GM12878 (cell line): ENCODE data around the gene BDH1. TPM values are rescaled to one million over a fixed set of nuclear protein-coding genes. Genes with fewer than 3 reads are reported as not detected.

Source experiments
- ATAC-seq: fragments of 200-7000 bp; cut with Tn5 transposase; 3 replicates; pipeline ENCODE4 v1.9.1; 2020; ENCODE audit warnings: mild to moderate bottlenecking, moderate library complexity
- BruUV-seq: library from RNA; stranded (reverse); fragments of 400-500 nt; replicated peaks from 2 replicates; lab custom pipeline; 2021; lab: Mats Ljungman, UMichigan
- CTCF ChIA-PET: fragments of 300-600 bp; sonication (Branson Sonifier 250); formaldehyde crosslinking; extraction: SDS; loops from one replicate; lab custom pipeline; 2021; ENCODE audit warnings: inconsistent platforms; lab: Yijun Ruan, JAX
- POLR2A ChIA-PET: fragments of 350-600 bp; formaldehyde crosslinking; extraction: SDS; loops from one replicate; lab custom pipeline; 2021; ENCODE audit warnings: inconsistent platforms; lab: Charles Lee
- RAD21 ChIA-PET: fragments of 300-600 bp; sonication (Branson Sonifier 250); formaldehyde crosslinking; loops from one replicate; lab custom pipeline; 2023; ENCODE audit warnings: antibody characterized with exemption; ENCODE audit not compliant: unreplicated experiment; lab: Charles Lee
- SMC1A ChIA-PET: fragments of 300-600 bp; sonication (Branson Sonifier 250); formaldehyde crosslinking; loops from one replicate; lab custom pipeline; 2023; ENCODE audit not compliant: unreplicated experiment, uncharacterized antibody; lab: Charles Lee
- DNase-seq: peaks from one replicate; pipeline ENCODE4 v3.0.0-alpha.2; 2011; ENCODE audit warnings: low read depth, low spot score
- FAIRE-seq: peaks from 3 replicates; lab custom pipeline; 2011; peaks lifted over from hg19 to GRCh38; lab: Jason Lieb, UNC
- H2AFZ ChIP-seq: 2 replicates; pipeline ENCODE4 v1.6.0; 2011; ENCODE audit warnings: low read depth, low read length, control low read depth; ENCODE audit not compliant: control insufficient read depth
- H3K27ac ChIP-seq: 2 replicates; pipeline ENCODE4 v1.5.1; 2011; ENCODE audit warnings: control low read depth; ENCODE audit not compliant: control insufficient read depth, insufficient read depth
- H3K27me3 ChIP-seq, 2 experiments: replicated peaks in 1 of 2; 2 replicates each; pipeline versions ENCODE4 v1.6.0 to v1.6.1; 2011; ENCODE audit warnings: low read length in 1 of 2; ENCODE audit not compliant: control insufficient read depth in 2 of 2, insufficient read depth in 2 of 2
- H3K36me3 ChIP-seq, 2 experiments: 2 replicates each; pipeline ENCODE4 v1.5.1; 2011; ENCODE audit warnings: low read length in 1 of 2; ENCODE audit not compliant: control insufficient read depth in 2 of 2, insufficient read depth in 2 of 2
- H3K4me1 ChIP-seq: 2 replicates; pipeline ENCODE4 v1.6.1; 2011; ENCODE audit warnings: mild to moderate bottlenecking, low read length, moderate library complexity, mixed read lengths; ENCODE audit not compliant: control insufficient read depth, insufficient read depth
- H3K4me2 ChIP-seq: 2 replicates; pipeline ENCODE4 v1.6.0; 2011; ENCODE audit warnings: control low read depth; ENCODE audit not compliant: control insufficient read depth, insufficient read depth
- H3K4me3 ChIP-seq: fragments of 200-600 bp; sonication (generic); 2 replicates; pipeline ENCODE4 v1.5.1; 2016
- H3K79me2 ChIP-seq: 2 replicates; pipeline ENCODE4 v1.6.0; 2011; ENCODE audit warnings: low read length; ENCODE audit not compliant: control insufficient read depth, insufficient read depth
- H3K9ac ChIP-seq: 2 replicates; pipeline ENCODE4 v1.8.0; 2011; ENCODE audit warnings: low read length, control low read depth, mixed read lengths; ENCODE audit not compliant: control insufficient read depth, insufficient read depth
- H3K9me3 ChIP-seq: replicated peaks from 3 replicates; pipeline ENCODE4 v1.5.1; 2011; ENCODE audit warnings: mild to moderate bottlenecking, low read length; ENCODE audit not compliant: control insufficient read depth, insufficient read depth
- H4K20me1 ChIP-seq: 2 replicates; pipeline ENCODE4 v1.6.0; 2011; ENCODE audit not compliant: control insufficient read depth, insufficient read depth
- CHD1 ChIP-seq: IDR thresholded peaks from 2 replicates; pipeline ENCODE4 v1.6.1; 2012; ENCODE audit warnings: low read depth, low read length, improper control_type of control experiment
- EP300 ChIP-seq, 2 experiments: fragments of 150-350 bp in 1 of 2; IDR thresholded peaks; 2 replicates each; pipeline ENCODE4 v1.6.1; 2011 to 2012; ENCODE audit warnings: low read depth in 2 of 2, low read length in 2 of 2, borderline replicate concordance in 1 of 2, improper control_type of control experiment in 1 of 2, inconsistent platforms in 1 of 2; ENCODE audit not compliant: control insufficient read depth in 1 of 2
- ESRRA ChIP-seq: IDR thresholded peaks from 2 replicates; pipeline ENCODE4 v1.6.1; 2012; ENCODE audit warnings: mild to moderate bottlenecking, low read length, improper control_type of control experiment
- ETV6 ChIP-seq, 2 experiments: fragments of 450-650 bp in 1 of 2; IDR thresholded peaks in 1 of 2; conservative IDR thresholded peaks in 1 of 2; 2 replicates each; pipeline ENCODE4 v1.6.1; 2014; ENCODE audit warnings: antibody characterized with exemption in 1 of 2, borderline replicate concordance in 1 of 2, low read depth in 1 of 2, mild to moderate bottlenecking in 1 of 2, moderate library complexity in 1 of 2
- GATAD2B ChIP-seq: fragments of 450-650 bp; conservative IDR thresholded peaks from 2 replicates; pipeline ENCODE4 v1.6.1; 2017; ENCODE audit warnings: low read depth, mild to moderate bottlenecking, moderate library complexity
- IRF4 ChIP-seq: IDR thresholded peaks from 2 replicates; pipeline ENCODE4 v1.6.1; 2011; ENCODE audit warnings: low read depth, low read length
- RB1 ChIP-seq: fragments of 450-650 bp; formaldehyde crosslinking; IDR thresholded peaks from 2 replicates; pipeline ENCODE4 v1.6.1; 2017; ENCODE audit warnings: mild to moderate bottlenecking, borderline replicate concordance
- RELA ChIP-seq: fragments of 450-650 bp; IDR thresholded peaks from 2 replicates; pipeline ENCODE4 v1.8.0; 2014; ENCODE audit warnings: borderline replicate concordance; ENCODE audit not compliant: partially characterized antibody
- RFX5 ChIP-seq: IDR thresholded peaks from 2 replicates; pipeline ENCODE4 v1.6.1; 2011; ENCODE audit warnings: low read depth, low read length, improper control_type of control experiment
- SMAD1 ChIP-seq: fragments of 450-650 bp; IDR thresholded peaks from 2 replicates; pipeline ENCODE4 v1.6.1; 2018; ENCODE audit warnings: mild to moderate bottlenecking, low read depth; ENCODE audit not compliant: partially characterized antibody
- SUPT20H ChIP-seq: IDR thresholded peaks from 2 replicates; pipeline ENCODE4 v1.6.1; 2011; ENCODE audit warnings: low read depth, mild to moderate bottlenecking, low read length, moderate library complexity, borderline replicate concordance; ENCODE audit not compliant: control insufficient read depth
- ZSCAN29 ChIP-seq: fragments of 450-650 bp; IDR thresholded peaks from 2 replicates; pipeline ENCODE4 v1.6.1; 2017; ENCODE audit warnings: mild to moderate bottlenecking, moderate library complexity
- WGBS: methylation state at CpG from one replicate; pipeline ENCODE4 v1.1.6; 2016; ENCODE audit warnings: low lambda C conversion rate; ENCODE audit not compliant: insufficient replicate concordance, insufficient coverage; ENCODE audit errors: missing lambda C conversion rate; 5-methylcytosine and 5-hydroxymethylcytosine counted together
- in situ Hi-C: fragments of 300-500 bp; cut with MboI; formaldehyde crosslinking; loops from 9 replicates; pipeline ENCODE4 v1.14.3; 2018; ENCODE audit warnings: mixed read lengths
- intact Hi-C: fragments of 100-400 bp; cut with micrococcal nuclease; formaldehyde crosslinking; loops from one replicate; pipeline ENCODE4 v1.14.2; 2022; ENCODE audit not compliant: unreplicated experiment
- polyA plus RNA-seq, 11 experiments: library from polyadenylated mRNA; depleted of rRNA in 4 of 11; unstranded in 6 of 11; stranded (reverse) in 5 of 11; fragments of >200 nt; fragmentation: Nextera tagmentation in 4 of 11; fragmentation: Illumina TruSeq in 1 of 11; extraction: Ambion mirVana in 4 of 11; extraction: Trizol in 1 of 11; gene quantifications; 1 replicate in 1 of 11; 2 replicates in 10 of 11; pipeline versions ENCODE4 v1.2.1 to v1.2.3, GENCODE V29; 2011 to 2016; ENCODE audit warnings: inconsistent platforms in 2 of 11, missing spikeins in 2 of 11, low read depth in 1 of 11
- total RNA-seq, 4 experiments: library from RNA; depleted of rRNA in 3 of 4; stranded (reverse); fragments of >200 nt in 3 of 4; fragmentation: Illumina TruSeq in 1 of 4; extraction: Trizol in 1 of 4; gene quantifications; 2 replicates each; pipeline versions ENCODE4 v1.2.1 to v1.2.3, GENCODE V29; 2013 to 2021
- TF ChIP-seq, protein P1 (sequence below): IDR thresholded peaks from 2 replicates; pipeline ENCODE4 v1.6.1; 2011; ENCODE audit warnings: borderline replicate concordance, low read depth, mild to moderate bottlenecking, moderate library complexity, mixed read lengths, low read length; ENCODE audit not compliant: insufficient read depth; ENCODE audit errors: extremely low read length
- TF ChIP-seq, protein P2 (sequence below): IDR thresholded peaks from 2 replicates; pipeline ENCODE4 v1.6.1; 2012; ENCODE audit warnings: low read depth, low read length, improper control_type of control experiment
- TF ChIP-seq, protein P3 (sequence below): fragments of 450-650 bp; IDR thresholded peaks from 2 replicates; pipeline ENCODE4 v1.6.1; 2017; ENCODE audit warnings: borderline replicate concordance
- TF ChIP-seq, protein P4 (sequence below): fragments of 450-650 bp; IDR thresholded peaks from 2 replicates; pipeline ENCODE4 v1.6.1; 2018; ENCODE audit warnings: mild to moderate bottlenecking, low read depth, moderate library complexity; ENCODE audit not compliant: partially characterized antibody

The BDH1 gene
- total and polyA plus RNA-seq, 10 of the 15 experiments (the other 5 are each of a cell fraction or from before 2014, with no cell fraction given) = 11.3 to 84.5 (median 60.3) TPM

DNA sequence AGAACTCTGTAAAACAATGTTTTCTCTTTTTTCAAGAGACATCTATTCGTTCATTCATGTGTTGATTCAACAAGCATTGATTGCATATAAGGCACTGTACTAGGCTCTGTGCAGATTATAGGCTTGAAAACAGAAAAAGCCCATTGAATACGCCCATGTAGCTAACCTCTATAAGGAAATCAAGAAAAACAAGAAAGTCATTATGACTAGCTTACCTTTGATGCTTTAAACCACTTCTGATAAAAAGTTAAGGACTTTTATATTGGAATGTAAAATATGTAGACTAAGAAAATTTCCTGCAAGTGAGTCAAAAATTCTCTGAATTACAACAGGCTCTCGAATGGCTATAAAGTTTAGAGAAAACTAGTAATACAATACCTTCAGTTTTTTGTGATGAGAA is 92.5 kb downstream of the BDH1 start:
- in situ Hi-C loops (no loop called here), intact Hi-C loops (no loop called here)
- Histone ChIP-seq H4K20me1 (no peaks in the 10 kb centered on the region), H3K4me3 (no peak overlapping the region), H3K9me3 (no peaks in the 10 kb centered on the region; the same call in 2 of the 3 replicates), H3K9ac (no peak overlapping the region), H3K27ac (no peak overlapping the region), H3K4me2 (no peak overlapping the region), H3K4me1 (no peaks in the 10 kb centered on the region), H3K79me2 (no peaks in the 10 kb centered on the region), H3K27me3 (no peaks in the 10 kb centered on the region; a peak in 2 of 4 replicates), H2AFZ (no peak overlapping the region), H3K36me3 (no peaks in the 10 kb centered on the region)
- no peak for FAIRE-seq
- DNase-seq = no peak
- POLR2A ChIA-PET = interaction anchor here (0.6 kb wide), 1 partner anchor 267 kb away, joined by 3 read pairs; no protein-coding TSS in a partner anchor
- no TSS peak for BruUV-seq
- CTCF ChIA-PET = no interaction called here
- RAD21 ChIA-PET = no interaction called here
- SMC1A ChIA-PET = interaction anchor here (1.7 kb wide), 1 partner anchor 149 kb away, joined by 3 read pairs; no protein-coding TSS in a partner anchor
- WGBS = 33% methylated on average over 3 of the region's 3 CpGs
- no peak for ATAC-seq
- TF ChIP-seq IRF4 = no peak
- TF ChIP-seq ESRRA = no peak
- no peak for TF ChIP-seq RFX5
- no peak for TF ChIP-seq RELA
- no peak for TF ChIP-seq CHD1
- TF ChIP-seq, protein P1, sequence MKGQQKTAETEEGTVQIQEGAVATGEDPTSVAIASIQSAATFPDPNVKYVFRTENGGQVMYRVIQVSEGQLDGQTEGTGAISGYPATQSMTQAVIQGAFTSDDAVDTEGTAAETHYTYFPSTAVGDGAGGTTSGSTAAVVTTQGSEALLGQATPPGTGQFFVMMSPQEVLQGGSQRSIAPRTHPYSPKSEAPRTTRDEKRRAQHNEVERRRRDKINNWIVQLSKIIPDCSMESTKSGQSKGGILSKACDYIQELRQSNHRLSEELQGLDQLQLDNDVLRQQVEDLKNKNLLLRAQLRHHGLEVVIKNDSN = no peak
- no peak for TF ChIP-seq RB1
- no peak for TF ChIP-seq ETV6 (conservative IDR thresholded peaks at IDR 0.05 in 1 of 2, IDR thresholded peaks at IDR 0.05 in 1 of 2; ENCODE audit: borderline replicate concordance in 1 of 2, low read depth in 1 of 2)
- no peak for TF ChIP-seq EP300 (IDR thresholded peaks at IDR 0.05; ENCODE audit: borderline replicate concordance in 1 of 2, control insufficient read depth in 1 of 2, low read depth in 2 of 2, low read length in 2 of 2)
- TF ChIP-seq, protein P2, sequence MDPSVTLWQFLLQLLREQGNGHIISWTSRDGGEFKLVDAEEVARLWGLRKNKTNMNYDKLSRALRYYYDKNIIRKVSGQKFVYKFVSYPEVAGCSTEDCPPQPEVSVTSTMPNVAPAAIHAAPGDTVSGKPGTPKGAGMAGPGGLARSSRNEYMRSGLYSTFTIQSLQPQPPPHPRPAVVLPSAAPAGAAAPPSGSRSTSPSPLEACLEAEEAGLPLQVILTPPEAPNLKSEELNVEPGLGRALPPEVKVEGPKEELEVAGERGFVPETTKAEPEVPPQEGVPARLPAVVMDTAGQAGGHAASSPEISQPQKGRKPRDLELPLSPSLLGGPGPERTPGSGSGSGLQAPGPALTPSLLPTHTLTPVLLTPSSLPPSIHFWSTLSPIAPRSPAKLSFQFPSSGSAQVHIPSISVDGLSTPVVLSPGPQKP = no peak
- TF ChIP-seq, protein P3, sequence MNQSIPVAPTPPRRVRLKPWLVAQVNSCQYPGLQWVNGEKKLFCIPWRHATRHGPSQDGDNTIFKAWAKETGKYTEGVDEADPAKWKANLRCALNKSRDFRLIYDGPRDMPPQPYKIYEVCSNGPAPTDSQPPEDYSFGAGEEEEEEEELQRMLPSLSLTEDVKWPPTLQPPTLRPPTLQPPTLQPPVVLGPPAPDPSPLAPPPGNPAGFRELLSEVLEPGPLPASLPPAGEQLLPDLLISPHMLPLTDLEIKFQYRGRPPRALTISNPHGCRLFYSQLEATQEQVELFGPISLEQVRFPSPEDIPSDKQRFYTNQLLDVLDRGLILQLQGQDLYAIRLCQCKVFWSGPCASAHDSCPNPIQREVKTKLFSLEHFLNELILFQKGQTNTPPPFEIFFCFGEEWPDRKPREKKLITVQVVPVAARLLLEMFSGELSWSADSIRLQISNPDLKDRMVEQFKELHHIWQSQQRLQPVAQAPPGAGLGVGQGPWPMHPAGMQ = no peak
- TF ChIP-seq GATAD2B = no peak
- TF ChIP-seq ZSCAN29 = no peak
- no peak for TF ChIP-seq SUPT20H
- TF ChIP-seq, protein P4, sequence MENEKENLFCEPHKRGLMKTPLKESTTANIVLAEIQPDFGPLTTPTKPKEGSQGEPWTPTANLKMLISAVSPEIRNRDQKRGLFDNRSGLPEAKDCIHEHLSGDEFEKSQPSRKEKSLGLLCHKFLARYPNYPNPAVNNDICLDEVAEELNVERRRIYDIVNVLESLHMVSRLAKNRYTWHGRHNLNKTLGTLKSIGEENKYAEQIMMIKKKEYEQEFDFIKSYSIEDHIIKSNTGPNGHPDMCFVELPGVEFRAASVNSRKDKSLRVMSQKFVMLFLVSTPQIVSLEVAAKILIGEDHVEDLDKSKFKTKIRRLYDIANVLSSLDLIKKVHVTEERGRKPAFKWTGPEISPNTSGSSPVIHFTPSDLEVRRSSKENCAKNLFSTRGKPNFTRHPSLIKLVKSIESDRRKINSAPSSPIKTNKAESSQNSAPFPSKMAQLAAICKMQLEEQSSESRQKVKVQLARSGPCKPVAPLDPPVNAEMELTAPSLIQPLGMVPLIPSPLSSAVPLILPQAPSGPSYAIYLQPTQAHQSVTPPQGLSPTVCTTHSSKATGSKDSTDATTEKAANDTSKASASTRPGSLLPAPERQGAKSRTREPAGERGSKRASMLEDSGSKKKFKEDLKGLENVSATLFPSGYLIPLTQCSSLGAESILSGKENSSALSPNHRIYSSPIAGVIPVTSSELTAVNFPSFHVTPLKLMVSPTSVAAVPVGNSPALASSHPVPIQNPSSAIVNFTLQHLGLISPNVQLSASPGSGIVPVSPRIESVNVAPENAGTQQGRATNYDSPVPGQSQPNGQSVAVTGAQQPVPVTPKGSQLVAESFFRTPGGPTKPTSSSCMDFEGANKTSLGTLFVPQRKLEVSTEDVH = no peak
- TF ChIP-seq SMAD1 = no peak
